ENCODE results near the gene CHRND. TPM values are rescaled to one million over a fixed set of nuclear protein-coding genes. Genes with fewer than 3 reads are reported as not detected.

The CHRND gene
- total and polyA plus RNA-seq, 2 donors from 2014 or later, result not detected

- H3K27ac ChIP-seq (ENCODE audit: low read depth in 2 of 2, low read length in 2 of 2), result no peak overlapping the region
- no peak overlapping the region for H3K9ac ChIP-seq (ENCODE audit: low read length in 3 of 3)
- intact Hi-C loops (cut with DNase I), result no loop called here
- H3K4me1 ChIP-seq (ENCODE audit: control insufficient read depth in 2 of 3, insufficient read depth in 2 of 3, low read depth in 1 of 3, low read length in 3 of 3), result no peaks in the 10 kb centered on the region
- H3K4me3 ChIP-seq (ENCODE audit: low read length in 3 of 3), result peak overlapping the region in 1 of 3 donors; percentile 29
- no peak for FAIRE-seq
- TF ChIP-seq CTCF (IDR thresholded peaks at IDR 0.05; ENCODE audit: borderline replicate concordance, extremely low read depth, insufficient read depth), result no peak
- peak in 3 of 5 donors; percentile 70 to 87 (median 73) for DNase-seq
- H3K27me3 ChIP-seq (ENCODE audit: control insufficient read depth, insufficient read depth, low read length), result peaks cover 7% of the 10 kb centered on the region
- H3K9me3 ChIP-seq (ENCODE audit: control insufficient read depth in 2 of 3, insufficient read depth in 1 of 3, low read length in 3 of 3), result no peaks in the 10 kb centered on the region
- H3K36me3 ChIP-seq (ENCODE audit: control insufficient read depth in 2 of 3, insufficient read depth in 3 of 3, low read length in 3 of 3), result no peaks in the 10 kb centered on the region
Observed at GRCh38 chr2:232502911-232503808, 22.8 kb upstream of the CHRND start.

- FAIRE-seq, result no peak
- DNase-seq, result no peak
- Histone ChIP-seq H3K27me3 (ENCODE audit: control insufficient read depth, insufficient read depth, low read length) (peaks cover 7% of the 10 kb centered on the region), H3K9me3 (ENCODE audit: control insufficient read depth in 2 of 3, insufficient read depth in 1 of 3, low read length in 3 of 3) (no peaks in the 10 kb centered on the region), H3K4me3 (ENCODE audit: low read length in 3 of 3) (no peak overlapping the region), H3K9ac (ENCODE audit: low read length in 3 of 3) (no peak overlapping the region), H3K27ac (ENCODE audit: low read depth in 2 of 2, low read length in 2 of 2) (no peak overlapping the region), H3K4me1 (ENCODE audit: control insufficient read depth in 2 of 3, insufficient read depth in 2 of 3, low read depth in 1 of 3, low read length in 3 of 3) (no peaks in the 10 kb centered on the region), H3K36me3 (ENCODE audit: control insufficient read depth in 2 of 3, insufficient read depth in 3 of 3, low read length in 3 of 3) (no peaks in the 10 kb centered on the region)
- intact Hi-C loops (cut with DNase I), result no loop called here
- no peak for TF ChIP-seq CTCF (IDR thresholded peaks at IDR 0.05; ENCODE audit: borderline replicate concordance, extremely low read depth, insufficient read depth)
Observed at GRCh38 chr2:232503809-232504323, 22.1 kb upstream of the CHRND start.

GRCh38 chr2:232504438-232504837 is 21.5 kb upstream of the CHRND start:
- Histone ChIP-seq H3K27ac (ENCODE audit: low read depth in 2 of 2, low read length in 2 of 2) (no peak overlapping the region), H3K27me3 (ENCODE audit: control insufficient read depth, insufficient read depth, low read length) (peaks cover 7% of the 10 kb centered on the region), H3K9me3 (ENCODE audit: control insufficient read depth in 2 of 3, insufficient read depth in 1 of 3, low read length in 3 of 3) (no peaks in the 10 kb centered on the region), H3K36me3 (ENCODE audit: control insufficient read depth in 2 of 3, insufficient read depth in 3 of 3, low read length in 3 of 3) (no peaks in the 10 kb centered on the region), H3K4me1 (ENCODE audit: control insufficient read depth in 2 of 3, insufficient read depth in 2 of 3, low read depth in 1 of 3, low read length in 3 of 3) (no peaks in the 10 kb centered on the region), H3K4me3 (ENCODE audit: low read length in 3 of 3) (no peak overlapping the region), H3K9ac (ENCODE audit: low read length in 3 of 3) (no peak overlapping the region)
- DNase-seq (peak in 1 of 5 donors; percentile 46), FAIRE-seq (no peak)
- intact Hi-C loops (cut with DNase I), result no loop called here
- TF ChIP-seq CTCF (IDR thresholded peaks at IDR 0.05; ENCODE audit: borderline replicate concordance, extremely low read depth, insufficient read depth), result no peak
